Measurements from ENCODE around the gene FBLIM1.
A peak's percentile ranks its signal among the peaks of the same experiment; 100 is the strongest.
"Not testable (repeated sequence)": the region's sequence is repeated elsewhere in the genome, so short reads cannot be mapped to it uniquely, and the experiment has no call there.

The FBLIM1 gene

DNA sequence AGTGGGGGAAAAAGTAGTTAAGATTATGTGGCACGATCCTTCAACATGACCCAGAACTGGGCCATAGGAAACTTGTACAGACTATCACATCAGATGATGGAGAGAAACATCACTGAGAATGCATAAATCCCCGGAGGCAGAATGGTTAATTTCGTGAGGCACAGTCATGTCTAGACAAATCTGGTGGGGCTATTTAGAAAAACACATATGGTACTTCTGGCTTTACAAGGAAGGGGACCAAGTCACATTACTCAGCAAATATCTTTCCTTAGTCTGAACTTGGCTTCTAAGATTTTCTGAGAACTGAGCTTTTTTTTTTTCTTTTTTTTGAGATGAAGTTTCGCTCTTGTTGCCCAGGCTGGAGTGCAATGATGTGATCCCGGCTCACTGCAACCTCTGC, 58.1 kb downstream of the FBLIM1 start:
- no peak for DNase-seq (ENCODE audit: low read depth)

DNA sequence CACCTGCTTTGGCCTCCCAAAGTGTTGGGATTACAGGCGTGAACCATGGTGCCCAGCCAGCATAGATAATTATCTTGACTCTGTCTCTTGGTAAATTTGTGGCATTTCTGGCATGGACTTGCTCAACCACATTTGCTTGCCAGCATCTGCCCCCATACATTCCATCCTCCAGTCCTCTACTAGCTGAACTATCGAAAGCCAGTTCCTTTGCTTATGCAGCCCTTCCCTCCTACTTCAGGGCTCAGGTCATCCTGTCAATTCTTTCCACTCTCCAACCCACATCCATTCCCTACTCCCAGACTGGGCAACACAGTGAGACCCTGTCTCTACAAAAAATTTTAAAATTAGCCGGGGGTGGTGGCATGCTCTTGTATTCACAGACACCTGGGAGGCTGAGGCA, 61.9 kb downstream of the FBLIM1 start:
- DNase-seq (ENCODE audit: low read depth): no peak

GRCh38 chr1:15825800-15826199, 67.2 kb downstream of the FBLIM1 start:
- no peak for DNase-seq (ENCODE audit: low read depth)

GRCh38 chr1:15826810-15827507, 68.4 kb downstream of the FBLIM1 start:
- DNase-seq (ENCODE audit: low read depth): no peak

DNA sequence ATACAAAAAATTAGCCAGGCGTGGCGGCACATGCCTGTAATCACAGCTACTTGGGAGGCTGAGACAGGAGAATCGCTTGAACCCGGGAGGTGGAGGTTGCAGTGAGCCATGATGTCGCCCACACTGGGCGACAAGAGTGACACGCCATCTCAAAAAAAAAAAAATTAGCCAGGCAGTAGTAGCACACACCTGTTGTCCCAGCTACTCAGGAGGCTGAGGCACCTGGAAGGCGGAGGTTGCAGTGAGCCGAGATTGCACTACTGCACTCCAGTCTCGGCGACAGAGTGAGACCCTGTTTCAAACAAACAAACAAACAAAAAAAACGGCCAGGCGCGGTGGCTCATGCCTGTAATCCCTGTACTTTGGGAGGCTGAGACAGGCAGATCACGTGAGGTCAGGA, 69.0 kb downstream of the FBLIM1 start:
- not testable (repeated sequence) for DNase-seq (ENCODE audit: low read depth)

DNA sequence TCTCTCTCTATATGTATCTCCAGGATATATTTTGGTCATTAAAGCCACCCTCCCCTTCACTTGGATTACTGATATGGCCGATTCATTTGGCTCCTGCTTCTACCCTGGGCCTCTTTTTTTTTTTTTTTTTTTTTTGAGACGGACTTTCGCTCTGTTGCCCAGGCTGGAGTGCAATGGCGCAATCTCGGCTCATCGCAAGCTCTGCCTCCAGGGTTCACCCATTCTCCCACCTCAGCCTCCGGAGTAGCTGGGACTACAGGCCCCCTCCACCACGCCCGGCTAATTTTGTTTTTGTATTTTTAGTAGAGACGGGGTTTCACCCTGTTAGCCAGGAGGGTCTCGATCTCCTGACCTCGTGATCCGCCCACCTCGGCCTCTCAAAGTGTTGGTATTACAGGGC, 70.3 kb downstream of the FBLIM1 start:
- DNase-seq (ENCODE audit: low read depth): not testable (repeated sequence)

- DNase-seq (ENCODE audit: low read depth): no peak
Observed at GRCh38 chr1:15830258-15830657, 71.7 kb downstream of the FBLIM1 start.

- no peak for DNase-seq (ENCODE audit: low read depth)
Observed at GRCh38 chr1:15833069-15833679, 74.6 kb downstream of the FBLIM1 start.

GRCh38 chr1:15833842-15834405, 75.3 kb downstream of the FBLIM1 start:
- DNase-seq (ENCODE audit: low read depth): no peak

DNA sequence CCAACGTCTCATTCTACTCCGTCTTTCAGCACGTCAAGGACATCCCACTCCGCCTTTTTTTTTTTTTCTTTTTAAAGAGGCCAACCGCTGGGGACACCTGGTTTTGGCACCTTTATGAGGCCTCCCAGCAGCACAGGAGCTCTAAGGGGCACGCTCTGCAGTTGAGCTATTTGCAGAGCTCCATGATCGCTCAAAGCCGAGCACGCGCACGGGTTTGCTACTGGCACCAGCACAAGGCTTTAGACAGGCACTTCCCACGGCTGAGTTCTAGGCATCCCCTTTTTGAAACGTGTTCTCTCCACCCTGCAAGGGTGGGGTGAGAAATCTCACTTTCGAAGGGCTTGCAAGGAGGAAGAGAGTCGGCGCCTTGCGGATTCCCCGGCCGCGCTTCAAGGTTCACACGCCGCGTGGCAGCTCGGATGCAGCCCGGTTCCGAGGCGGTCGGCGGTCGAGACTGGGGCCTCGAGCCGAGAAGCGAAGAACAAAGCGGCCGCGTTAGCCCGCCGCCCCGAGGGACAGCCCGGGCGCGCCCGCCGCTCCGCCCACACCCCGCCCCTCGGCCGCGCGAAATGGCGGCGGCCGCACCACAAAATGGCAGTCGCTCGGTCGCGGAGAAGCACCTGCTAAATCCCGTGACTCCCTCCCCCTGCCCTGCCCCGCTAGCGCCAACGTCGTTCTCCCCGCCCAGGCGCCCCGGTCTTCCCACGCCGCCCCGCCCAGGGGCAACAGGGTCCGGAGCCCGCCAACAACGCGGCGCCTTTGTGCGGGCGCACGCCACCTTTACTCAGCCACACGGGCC, 76.0 kb downstream of the FBLIM1 start:
- no peak for DNase-seq (ENCODE audit: low read depth)

- DNase-seq (ENCODE audit: low read depth): no peak
Observed at GRCh38 chr1:15835205-15835740, 76.7 kb downstream of the FBLIM1 start.

- DNase-seq (ENCODE audit: low read depth): peak; percentile 97
Observed at GRCh38 chr1:15835741-15836510, 77.3 kb downstream of the FBLIM1 start.

All from HS-5 (cell line).